ENCODE data around the gene TMEM236.

GRCh38 chr10:17819836-17820235, 67.8 kb downstream of the TMEM236 start:
- TF ChIP-seq, protein P1, sequence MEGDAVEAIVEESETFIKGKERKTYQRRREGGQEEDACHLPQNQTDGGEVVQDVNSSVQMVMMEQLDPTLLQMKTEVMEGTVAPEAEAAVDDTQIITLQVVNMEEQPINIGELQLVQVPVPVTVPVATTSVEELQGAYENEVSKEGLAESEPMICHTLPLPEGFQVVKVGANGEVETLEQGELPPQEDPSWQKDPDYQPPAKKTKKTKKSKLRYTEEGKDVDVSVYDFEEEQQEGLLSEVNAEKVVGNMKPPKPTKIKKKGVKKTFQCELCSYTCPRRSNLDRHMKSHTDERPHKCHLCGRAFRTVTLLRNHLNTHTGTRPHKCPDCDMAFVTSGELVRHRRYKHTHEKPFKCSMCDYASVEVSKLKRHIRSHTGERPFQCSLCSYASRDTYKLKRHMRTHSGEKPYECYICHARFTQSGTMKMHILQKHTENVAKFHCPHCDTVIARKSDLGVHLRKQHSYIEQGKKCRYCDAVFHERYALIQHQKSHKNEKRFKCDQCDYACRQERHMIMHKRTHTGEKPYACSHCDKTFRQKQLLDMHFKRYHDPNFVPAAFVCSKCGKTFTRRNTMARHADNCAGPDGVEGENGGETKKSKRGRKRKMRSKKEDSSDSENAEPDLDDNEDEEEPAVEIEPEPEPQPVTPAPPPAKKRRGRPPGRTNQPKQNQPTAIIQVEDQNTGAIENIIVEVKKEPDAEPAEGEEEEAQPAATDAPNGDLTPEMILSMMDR (IDR thresholded peaks at IDR 0.05) = no peak
- no peak for TF ChIP-seq POLR2A (IDR thresholded peaks at IDR 0.05)
